Measurements from ENCODE around the gene ABCF3.

ABCF3 gene

GRCh38 chr3:184240384-184241140, 54.6 kb downstream of the ABCF3 start:
- DNase-seq (ENCODE audit: low read depth, low spot score), result no peak
- ChIA-PET POLR2A (interaction anchor here (0.6 kb wide), 3 partner anchors 11 to 57 kb away, joined by 3 to 4 read pairs (median 3); no protein-coding TSS in a partner anchor), CTCF (interaction anchor here (1.0 to 6.0 kb wide), 10 partner anchors 8 to 345 kb away, joined by 3 to 51 read pairs (median 6); partner anchors contain the start of genes EEF1AKMT4 and VWA5B2)
- H3K4me3 ChIP-seq (ENCODE audit: low read depth, low read length), result no peak overlapping the region
- no peak for TF ChIP-seq CTCF (IDR thresholded peaks at IDR 0.05; ENCODE audit: insufficient read depth, low read length, missing control alignments)

- ChIA-PET POLR2A (interaction anchor here (0.6 kb wide), 1 partner anchor 57 kb away, joined by 3 read pairs; no protein-coding TSS in a partner anchor), CTCF (interaction anchor here (1.0 to 6.0 kb wide), 11 partner anchors 9 to 346 kb away, joined by 3 to 51 read pairs (median 6); partner anchors contain the start of genes EEF1AKMT4 and VWA5B2)
- no peak overlapping the region for H3K4me3 ChIP-seq (ENCODE audit: low read depth, low read length)
- no peak for DNase-seq (ENCODE audit: low read depth, low spot score)
- no peak for TF ChIP-seq CTCF (IDR thresholded peaks at IDR 0.05; ENCODE audit: insufficient read depth, low read length, missing control alignments)
Observed at GRCh38 chr3:184241141-184241446, 55.1 kb downstream of the ABCF3 start.

GRCh38 chr3:184241447-184242296, 55.7 kb downstream of the ABCF3 start:
- no peak overlapping the region for H3K4me3 ChIP-seq (ENCODE audit: low read depth, low read length)
- no peak for DNase-seq (ENCODE audit: low read depth, low spot score)
- TF ChIP-seq CTCF (IDR thresholded peaks at IDR 0.05; ENCODE audit: insufficient read depth, low read length, missing control alignments), result peak; percentile 56
- CTCF ChIA-PET, result interaction anchor here (0.7 to 6.0 kb wide), 16 partner anchors 9 to 346 kb away, joined by 3 to 51 read pairs (median 4); partner anchors contain the start of gene VWA5B2
- POLR2A ChIA-PET, result interaction anchor here (0.6 to 1.0 kb wide), 2 partner anchors 53 to 61 kb away, joined by 3 read pairs; no protein-coding TSS in a partner anchor

- H3K4me3 ChIP-seq (ENCODE audit: low read depth, low read length), result no peak overlapping the region
- POLR2A ChIA-PET, result interaction anchor here (0.6 to 1.0 kb wide), 2 partner anchors 53 to 62 kb away, joined by 3 read pairs; no protein-coding TSS in a partner anchor
- DNase-seq (ENCODE audit: low read depth, low spot score), result no peak
- no peak for TF ChIP-seq CTCF (IDR thresholded peaks at IDR 0.05; ENCODE audit: insufficient read depth, low read length, missing control alignments)
- CTCF ChIA-PET, result interaction anchor here (0.7 to 5.3 kb wide), 12 partner anchors 12 to 349 kb away, joined by 3 to 22 read pairs (median 3); no protein-coding TSS in a partner anchor
Observed at GRCh38 chr3:184242297-184242685, 56.3 kb downstream of the ABCF3 start.

All from AG04449 (cell line).